Measurements from ENCODE around the gene CAB39L.

DNA sequence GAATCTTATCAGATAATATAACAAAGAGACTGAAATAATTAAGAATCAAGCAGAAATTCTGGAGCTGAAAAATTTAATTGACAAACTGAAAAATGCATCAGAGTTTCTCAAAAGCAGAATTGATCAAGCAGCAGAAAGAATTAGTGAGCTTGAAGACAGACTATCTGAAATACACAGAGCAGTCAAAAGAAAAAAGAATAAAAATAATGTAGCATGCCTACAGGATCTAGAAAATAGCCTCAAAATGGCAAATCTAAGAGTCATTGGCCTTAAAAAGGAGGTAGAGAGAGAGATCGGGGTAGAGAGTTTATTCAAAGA lies 39.2 kb downstream of the CAB39L start:
- TF ChIP-seq CTCF (IDR thresholded peaks at IDR 0.05) (no peak), POLR2A (IDR thresholded peaks at IDR 0.05) (no peak), POLR2AphosphoS5 (IDR thresholded peaks at IDR 0.05) (no peak), EP300 (IDR thresholded peaks at IDR 0.05) (no peak)
